Measurements from ENCODE around the gene NLGN3.
A peak's percentile ranks its signal among the peaks of the same experiment; 100 is the strongest.

NLGN3 gene

GRCh38 chrX:71118032-71118984 lies 26.3 kb upstream of the NLGN3 start, which contains the start of gene MED12:
TSS of gene MED12 (plus strand) at chrX:71118596. CDS start at chrX:71118755, 159 bp downstream.
- peak; percentile 65 for DNase-seq (ENCODE audit: low read depth in 1 of 2, low spot score in 1 of 2)

GRCh38 chrX:71118985-71119535 lies 25.6 kb upstream of the NLGN3 start:
- no peak for DNase-seq (ENCODE audit: low read depth in 1 of 2, low spot score in 1 of 2)

- DNase-seq (ENCODE audit: low read depth in 1 of 2, low spot score in 1 of 2): no peak
These were observed 16.3 kb upstream of the NLGN3 start for GRCh38 chrX:71128166-71128833.

GRCh38 chrX:71128915-71129765 lies 15.5 kb upstream of the NLGN3 start:
- DNase-seq (ENCODE audit: low read depth in 1 of 2, low spot score in 1 of 2): peak; percentile 54 to 55

GRCh38 chrX:71131510-71131909 lies 13.1 kb upstream of the NLGN3 start:
- DNase-seq (ENCODE audit: low read depth in 1 of 2, low spot score in 1 of 2): no peak

- DNase-seq (ENCODE audit: low read depth in 1 of 2, low spot score in 1 of 2): no peak
These were observed 4.2 kb upstream of the NLGN3 start for GRCh38 chrX:71140440-71140839.

GRCh38 chrX:71143508-71143907 lies 1.1 kb upstream of the NLGN3 start:
- no peak for DNase-seq (ENCODE audit: low read depth in 1 of 2, low spot score in 1 of 2)

GRCh38 chrX:71147496-71148277 lies 3.0 kb downstream of the NLGN3 start:
- DNase-seq (ENCODE audit: low read depth in 1 of 2, low spot score in 1 of 2): no peak

GRCh38 chrX:71148278-71148663 lies 3.6 kb downstream of the NLGN3 start:
- no peak for DNase-seq (ENCODE audit: low read depth in 1 of 2, low spot score in 1 of 2)

- no peak for DNase-seq (ENCODE audit: low read depth in 1 of 2, low spot score in 1 of 2)
These were observed 6.7 kb downstream of the NLGN3 start for GRCh38 chrX:71151366-71151765.

- DNase-seq (ENCODE audit: low read depth in 1 of 2, low spot score in 1 of 2): no peak
These were observed 9.6 kb downstream of the NLGN3 start for GRCh38 chrX:71154196-71154595.

- DNase-seq (ENCODE audit: low read depth in 1 of 2, low spot score in 1 of 2): no peak
These were observed 10.0 kb downstream of the NLGN3 start for GRCh38 chrX:71154641-71155040.

- no peak for DNase-seq (ENCODE audit: low read depth in 1 of 2, low spot score in 1 of 2)
These were observed 14.0 kb downstream of the NLGN3 start for GRCh38 chrX:71158603-71159002.

GRCh38 chrX:71159335-71159734 lies 14.7 kb downstream of the NLGN3 start:
- DNase-seq (ENCODE audit: low read depth in 1 of 2, low spot score in 1 of 2): no peak

GRCh38 chrX:71160475-71160874 lies 15.8 kb downstream of the NLGN3 start:
- DNase-seq (ENCODE audit: low read depth in 1 of 2, low spot score in 1 of 2): no peak

GRCh38 chrX:71162981-71163380 lies 18.3 kb downstream of the NLGN3 start:
- DNase-seq (ENCODE audit: low read depth in 1 of 2, low spot score in 1 of 2): no peak

- no peak for DNase-seq (ENCODE audit: low read depth in 1 of 2, low spot score in 1 of 2)
These were observed 19.4 kb downstream of the NLGN3 start for GRCh38 chrX:71164071-71164470.

GRCh38 chrX:71166461-71166860 lies 21.8 kb downstream of the NLGN3 start:
- DNase-seq (ENCODE audit: low read depth in 1 of 2, low spot score in 1 of 2): no peak

GRCh38 chrX:71167031-71167781 lies 22.6 kb downstream of the NLGN3 start:
- DNase-seq (ENCODE audit: low read depth in 1 of 2, low spot score in 1 of 2): no peak

- no peak for DNase-seq (ENCODE audit: low read depth in 1 of 2, low spot score in 1 of 2)
These were observed 23.5 kb downstream of the NLGN3 start for GRCh38 chrX:71168134-71168533.
